Keratinocyte (primary cell): ENCODE data around the gene KIF13A.

ENCODE experiments used
- CTCF ChIP-seq, 3 experiments: IDR thresholded peaks in 1 of 3; conservative IDR thresholded peaks in 1 of 3; optimal IDR thresholded peaks in 1 of 3; 2 replicates in 2 of 3; 3 replicates in 1 of 3; pipeline versions ENCODE3 to v1.5.1; 2011; ENCODE audit warnings: low read length in 3 of 3, mild to moderate bottlenecking in 3 of 3, moderate library complexity in 2 of 3, control low read depth in 1 of 3, inconsistent platforms in 1 of 3; ENCODE audit not compliant: insufficient read depth in 2 of 3; ENCODE audit errors: extremely low read depth in 1 of 3
- EZH2 ChIP-seq: IDR thresholded peaks from one replicate; pipeline ENCODE4 v1.6.1; 2012; ENCODE audit warnings: inconsistent platforms, mild to moderate bottlenecking, low read length, moderate library complexity

GRCh38 chr6:17719323-17720041 lies 268.0 kb downstream of the KIF13A start:
- no peak for TF ChIP-seq EZH2
- TF ChIP-seq CTCF (optimal IDR thresholded peaks at IDR 0.05 in 1 of 3, IDR thresholded peaks at IDR 0.05 in 1 of 3, conservative IDR thresholded peaks at IDR 0.05 in 1 of 3; ENCODE audit: extremely low read depth in 1 of 3, insufficient read depth in 2 of 3, low read length in 3 of 3): no peak
